Endothelial cell of umbilical vein (primary cell): Measurements from ENCODE around the gene AACS. TPM values are rescaled to one million over a fixed set of nuclear protein-coding genes. Genes with fewer than 3 reads are reported as not detected.

ENCODE experiments used
- BruUV-seq: library from RNA; stranded (reverse); fragments of 400-500 nt; replicated peaks from 2 replicates; lab custom pipeline; 2021; lab: Mats Ljungman, UMichigan
- CTCF ChIA-PET: fragments of 300-600, 350-600 bp; sonication (Branson Sonifier 250); formaldehyde crosslinking; loops from one replicate; lab custom pipeline; 2021; ENCODE audit warnings: antibody characterized with exemption, inconsistent platforms; lab: Charles Lee
- POLR2A ChIA-PET: fragments of 300-600, 350-600 bp; sonication (Branson Sonifier 250); formaldehyde crosslinking; loops from one replicate; lab custom pipeline; 2021; ENCODE audit warnings: antibody characterized with exemption, inconsistent platforms; lab: Charles Lee
- DNase-seq: peaks from one replicate; pipeline ENCODE4 v3.0.0-alpha.2; 2011; ENCODE audit warnings: low read depth, low spot score
- FAIRE-seq: peaks from 2 replicates; lab custom pipeline; 2011; peaks lifted over from hg19 to GRCh38; lab: Jason Lieb, UNC
- H2AFZ ChIP-seq: 2 replicates; pipeline ENCODE4 v1.6.0; 2012; ENCODE audit warnings: low read depth, low read length, control low read depth, inconsistent platforms
- H3K27ac ChIP-seq: 2 replicates; pipeline ENCODE4 v1.5.1; 2011; ENCODE audit warnings: low read depth, mild to moderate bottlenecking, control low read depth, low read length, moderate library complexity; ENCODE audit not compliant: insufficient read depth
- H3K27me3 ChIP-seq, 2 experiments: 2 replicates each; pipeline versions ENCODE4 v1.6.0 to v1.6.1; 2011; ENCODE audit warnings: low read length in 2 of 2, mixed read lengths in 1 of 2; ENCODE audit not compliant: control insufficient read depth in 2 of 2, insufficient read depth in 2 of 2
- H3K36me3 ChIP-seq, 2 experiments: 2 replicates in 1 of 2; 3 replicates in 1 of 2; pipeline ENCODE4 v1.5.1; 2011; ENCODE audit warnings: low read length in 2 of 2, mild to moderate bottlenecking in 1 of 2, moderate library complexity in 1 of 2; ENCODE audit not compliant: control insufficient read depth in 2 of 2, insufficient read depth in 2 of 2; ENCODE audit errors: extremely low read depth in 1 of 2
- H3K4me1 ChIP-seq: 3 replicates; pipeline ENCODE4 v1.5.1; 2011; ENCODE audit warnings: mild to moderate bottlenecking, low read length; ENCODE audit not compliant: control insufficient read depth, insufficient read depth; ENCODE audit errors: extremely low read depth
- H3K4me2 ChIP-seq: 2 replicates; pipeline ENCODE4 v1.6.1; 2011; ENCODE audit warnings: low read length, control low read depth, mixed read lengths; ENCODE audit not compliant: insufficient read depth
- H3K4me3 ChIP-seq, 3 experiments: fragments of 200-600 bp in 1 of 3; sonication (generic), shearing (Covaris generic) in 1 of 3; replicated peaks in 1 of 3; 2 replicates each; pipeline ENCODE4 v1.5.1; 2011 to 2016; ENCODE audit warnings: control low read depth in 3 of 3, low read length in 3 of 3, mild to moderate bottlenecking in 2 of 3, inconsistent platforms in 1 of 3, low read depth in 1 of 3, moderate library complexity in 1 of 3; ENCODE audit not compliant: insufficient read depth in 1 of 3
- H3K79me2 ChIP-seq: 2 replicates; pipeline ENCODE4 v1.6.0; 2012; ENCODE audit warnings: low read length, inconsistent platforms; ENCODE audit not compliant: control insufficient read depth, insufficient read depth
- H3K9ac ChIP-seq: replicated peaks from 2 replicates; pipeline ENCODE3; 2011; ENCODE audit warnings: low read length, control low read depth; ENCODE audit not compliant: insufficient read depth; ENCODE audit errors: extremely low read depth
- H3K9me1 ChIP-seq: replicated peaks from 3 replicates; pipeline ENCODE4 v1.6.0; 2011; ENCODE audit warnings: mild to moderate bottlenecking, low read length; ENCODE audit not compliant: control insufficient read depth, insufficient read depth; ENCODE audit errors: extremely low read depth
- H3K9me3 ChIP-seq: replicated peaks from 2 replicates; pipeline ENCODE4 v1.5.1; 2012; ENCODE audit warnings: low read length, inconsistent platforms; ENCODE audit not compliant: control insufficient read depth, insufficient read depth
- H4K20me1 ChIP-seq: replicated peaks from 2 replicates; pipeline ENCODE3; 2011; ENCODE audit warnings: mild to moderate bottlenecking, low read length; ENCODE audit not compliant: control insufficient read depth, insufficient read depth; ENCODE audit errors: extremely low read depth
- EZH2 ChIP-seq: IDR thresholded peaks from 2 replicates; pipeline ENCODE4 v1.6.1; 2012; ENCODE audit warnings: borderline replicate concordance, low read depth, mild to moderate bottlenecking, moderate library complexity, low read length, inconsistent platforms; ENCODE audit not compliant: severe bottlenecking
- FOS ChIP-seq: IDR thresholded peaks from 2 replicates; pipeline ENCODE4 v1.6.1; 2011; ENCODE audit warnings: mild to moderate bottlenecking, low read length, moderate library complexity, borderline replicate concordance; ENCODE audit not compliant: insufficient read depth
- GATA2 ChIP-seq: IDR thresholded peaks from 2 replicates; pipeline ENCODE4 v1.7.0; 2011; ENCODE audit warnings: low read depth, mild to moderate bottlenecking, moderate library complexity, mixed read lengths, low read length; ENCODE audit not compliant: insufficient read length, insufficient read depth
- JUN ChIP-seq: IDR thresholded peaks from 2 replicates; pipeline ENCODE4 v1.6.1; 2011; ENCODE audit warnings: borderline replicate concordance, low read depth; ENCODE audit not compliant: insufficient read length, insufficient read depth
- MYC ChIP-seq: IDR thresholded peaks from one replicate; pipeline ENCODE4 v1.6.1; 2011; ENCODE audit warnings: mild to moderate bottlenecking, low read depth, low read length
- POLR2A ChIP-seq: IDR thresholded peaks from 2 replicates; pipeline ENCODE4 v1.6.1; 2012; ENCODE audit warnings: low read depth, mild to moderate bottlenecking, control low read depth, low read length
- POLR2AphosphoS5 ChIP-seq: IDR thresholded peaks from 2 replicates; pipeline ENCODE4 v1.6.1; 2012; ENCODE audit warnings: low read depth, mild to moderate bottlenecking, control low read depth, low read length, moderate library complexity; ENCODE audit not compliant: insufficient read depth
- dilution Hi-C: fragments of 300-500 bp; cut with MboI; formaldehyde crosslinking; loops from one replicate; pipeline ENCODE4 v1.15.0; 2019; ENCODE audit warnings: low sequenced_read_pairs; ENCODE audit not compliant: extremely low pct_ligation_motif_present
- intact Hi-C: fragments of 100-400 bp; cut with micrococcal nuclease; formaldehyde crosslinking; loops from one replicate; pipeline ENCODE4 v1.10.0; 2022
- polyA plus RNA-seq, 4 experiments: library from polyadenylated mRNA; depleted of rRNA in 3 of 4; stranded (reverse) in 3 of 4; unstranded in 1 of 4; fragments of >200 nt; gene quantifications; 2 replicates each; pipeline versions ENCODE4 v1.2.1 to v1.2.3, GENCODE V29; 2011 to 2012; ENCODE audit warnings: missing spikeins in 1 of 4
- total RNA-seq: library from RNA; stranded (reverse); gene quantifications from 2 replicates; pipeline ENCODE4 v1.2.3, GENCODE V29; 2021
- TF ChIP-seq, protein P1 (sequence below): IDR thresholded peaks from 2 replicates; pipeline ENCODE4 v1.6.1; 2011; ENCODE audit not compliant: insufficient read depth, insufficient read length
- TF ChIP-seq, protein P2 (sequence below), 2 donors: IDR thresholded peaks; 1 replicate in 1 of 2; 2 replicates in 1 of 2; pipeline ENCODE4 v1.5.1; 2011; ENCODE audit warnings: low read length in 2 of 2, mild to moderate bottlenecking in 2 of 2, moderate library complexity in 2 of 2, control low read depth in 1 of 2, inconsistent platforms in 1 of 2, low read depth in 1 of 2; ENCODE audit not compliant: insufficient read depth in 1 of 2; ENCODE audit errors: extremely low read depth in 1 of 2

AACS gene
- total and polyA plus RNA-seq, 2 donors (not counting 3 experiments of a cell fraction or from before 2014, with no cell fraction given): 34.7 to 40.3 TPM

DNA sequence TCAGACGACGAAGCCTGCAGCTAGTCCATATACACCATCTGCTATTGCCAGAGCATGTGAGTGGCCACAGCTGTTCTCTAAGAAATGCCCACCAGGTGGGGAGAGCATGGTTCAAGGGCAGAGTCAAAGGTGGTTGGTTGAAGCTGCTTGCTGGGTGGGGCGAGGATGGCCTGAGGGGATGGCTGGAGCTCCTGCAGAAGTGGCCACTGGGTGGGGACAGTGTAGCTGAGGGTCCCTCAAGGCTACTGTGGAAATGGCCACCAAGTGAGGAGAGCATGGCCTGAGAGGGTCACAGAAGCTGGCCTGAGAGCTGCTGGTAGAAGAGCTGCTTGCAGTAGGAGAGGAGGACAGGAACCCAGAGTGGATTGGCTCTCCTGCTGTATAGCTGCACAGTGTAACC is 102.4 kb downstream of the AACS start:
- no peaks in the 10 kb centered on the region for H3K9me1 ChIP-seq
- BruUV-seq: no TSS peak
- H3K9ac ChIP-seq: no peak overlapping the region
- no peak overlapping the region for H3K4me2 ChIP-seq
- H3K36me3 ChIP-seq: no peaks in the 10 kb centered on the region
- dilution Hi-C loops: no loop called here
- H3K79me2 ChIP-seq: no peaks in the 10 kb centered on the region
- no peak overlapping the region for H2AFZ ChIP-seq
- no peaks in the 10 kb centered on the region for H3K4me1 ChIP-seq
- H3K9me3 ChIP-seq: no peaks in the 10 kb centered on the region
- TF ChIP-seq, protein P1, sequence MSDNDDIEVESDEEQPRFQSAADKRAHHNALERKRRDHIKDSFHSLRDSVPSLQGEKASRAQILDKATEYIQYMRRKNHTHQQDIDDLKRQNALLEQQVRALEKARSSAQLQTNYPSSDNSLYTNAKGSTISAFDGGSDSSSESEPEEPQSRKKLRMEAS: no peak
- TF ChIP-seq GATA2 (no peak), POLR2A (no peak), MYC (no peak), EZH2 (no peak)
- ChIA-PET POLR2A (no interaction called here), CTCF (interaction anchor here (1.1 kb wide), 1 partner anchor 16 kb away, joined by 4 read pairs; no protein-coding TSS in a partner anchor)
- FAIRE-seq (no peak), DNase-seq (no peak)
- no peak overlapping the region for H3K27ac ChIP-seq
- no peaks in the 10 kb centered on the region for H3K27me3 ChIP-seq
- H4K20me1 ChIP-seq: no peaks in the 10 kb centered on the region
- H3K4me3 ChIP-seq: no peak overlapping the region
- intact Hi-C loops: no loop called here

DNA sequence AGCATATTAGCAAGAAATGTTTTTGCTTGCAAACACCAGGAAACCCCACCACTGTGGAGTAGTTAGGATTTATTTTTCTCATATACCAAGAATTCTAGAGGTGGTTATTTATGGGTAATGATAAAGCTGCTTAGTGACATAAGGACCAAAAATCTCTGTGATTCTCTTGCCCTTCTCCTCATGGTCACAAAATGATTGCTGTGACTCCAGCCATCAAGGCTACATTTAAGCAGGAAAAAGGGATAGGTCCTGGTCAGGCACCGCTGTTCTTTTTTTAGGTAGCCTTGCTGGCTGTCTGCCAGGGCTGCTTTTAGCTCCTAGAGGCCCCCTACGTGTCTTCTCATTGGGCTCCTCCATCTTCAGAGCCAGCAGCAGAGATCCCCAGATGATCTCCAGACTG is 104.2 kb downstream of the AACS start:
- Histone ChIP-seq H3K4me3 (no peak overlapping the region), H3K79me2 (no peaks in the 10 kb centered on the region), H3K4me2 (no peak overlapping the region), H3K9me1 (no peaks in the 10 kb centered on the region), H4K20me1 (no peaks in the 10 kb centered on the region), H3K27ac (no peak overlapping the region), H3K4me1 (no peaks in the 10 kb centered on the region), H3K27me3 (no peaks in the 10 kb centered on the region), H3K9ac (no peak overlapping the region), H3K36me3 (no peaks in the 10 kb centered on the region), H2AFZ (no peak overlapping the region), H3K9me3 (no peaks in the 10 kb centered on the region)
- intact Hi-C loops (no loop called here), dilution Hi-C loops (no loop called here)
- no peak for FAIRE-seq
- no peak for DNase-seq
- ChIA-PET POLR2A (no interaction called here), CTCF (interaction anchor here (2.7 kb wide), 1 partner anchor 15 kb away, joined by 11 read pairs; no protein-coding TSS in a partner anchor)
- BruUV-seq: no TSS peak
- no peak for TF ChIP-seq GATA2
- TF ChIP-seq POLR2A: no peak
- no peak for TF ChIP-seq FOS
- TF ChIP-seq MYC: no peak
- TF ChIP-seq, protein P2, sequence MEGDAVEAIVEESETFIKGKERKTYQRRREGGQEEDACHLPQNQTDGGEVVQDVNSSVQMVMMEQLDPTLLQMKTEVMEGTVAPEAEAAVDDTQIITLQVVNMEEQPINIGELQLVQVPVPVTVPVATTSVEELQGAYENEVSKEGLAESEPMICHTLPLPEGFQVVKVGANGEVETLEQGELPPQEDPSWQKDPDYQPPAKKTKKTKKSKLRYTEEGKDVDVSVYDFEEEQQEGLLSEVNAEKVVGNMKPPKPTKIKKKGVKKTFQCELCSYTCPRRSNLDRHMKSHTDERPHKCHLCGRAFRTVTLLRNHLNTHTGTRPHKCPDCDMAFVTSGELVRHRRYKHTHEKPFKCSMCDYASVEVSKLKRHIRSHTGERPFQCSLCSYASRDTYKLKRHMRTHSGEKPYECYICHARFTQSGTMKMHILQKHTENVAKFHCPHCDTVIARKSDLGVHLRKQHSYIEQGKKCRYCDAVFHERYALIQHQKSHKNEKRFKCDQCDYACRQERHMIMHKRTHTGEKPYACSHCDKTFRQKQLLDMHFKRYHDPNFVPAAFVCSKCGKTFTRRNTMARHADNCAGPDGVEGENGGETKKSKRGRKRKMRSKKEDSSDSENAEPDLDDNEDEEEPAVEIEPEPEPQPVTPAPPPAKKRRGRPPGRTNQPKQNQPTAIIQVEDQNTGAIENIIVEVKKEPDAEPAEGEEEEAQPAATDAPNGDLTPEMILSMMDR (IDR thresholded peaks at IDR 0.05; ENCODE audit: extremely low read depth in 1 of 2, insufficient read depth in 1 of 2, low read depth in 1 of 2, low read length in 2 of 2): no peak
- TF ChIP-seq POLR2AphosphoS5: no peak
- TF ChIP-seq, protein P1: no peak
- no peak for TF ChIP-seq EZH2
- TF ChIP-seq JUN: no peak
